Stimulated activated CD8-positive, alpha-beta memory T cell treated with anti-CD3 and anti-CD28 coated beads, Interleukin-4, amount 100 ng/mL, for 4 hours (primary cell): Measurements from ENCODE around the gene C5orf46.
"Not testable (repeated sequence)": the region's sequence is repeated elsewhere in the genome, so short reads cannot be mapped to it uniquely, and the experiment has no call there.

Experiments
- DNase-seq, 2 donors: peaks; one replicate each; pipeline ENCODE4 v3.0.0-alpha.2; 2020; ENCODE audit warnings: low read depth in 2 of 2, low spot score in 1 of 2

Gene C5orf46

GRCh38 chr5:147895864-147896263, 10.5 kb downstream of the C5orf46 start:
- DNase-seq, result no peak

- DNase-seq, result no peak
Observed at GRCh38 chr5:147893820-147894219, 12.5 kb downstream of the C5orf46 start.

- no peak for DNase-seq
Observed at GRCh38 chr5:147892696-147893296, 13.5 kb downstream of the C5orf46 start.

GRCh38 chr5:147887930-147888329, 18.4 kb downstream of the C5orf46 start:
- DNase-seq, result no peak

GRCh38 chr5:147887026-147887627, 19.2 kb downstream of the C5orf46 start:
- no peak for DNase-seq

GRCh38 chr5:147882586-147883313, 23.6 kb downstream of the C5orf46 start:
- no peak for DNase-seq

- no peak for DNase-seq
Observed at GRCh38 chr5:147880487-147880886, 25.9 kb downstream of the C5orf46 start.

- DNase-seq, result no peak
Observed at GRCh38 chr5:147879784-147880183, 26.6 kb downstream of the C5orf46 start.

- no peak for DNase-seq
Observed at GRCh38 chr5:147878066-147878759, 28.1 kb downstream of the C5orf46 start, which contains the start of gene SCGB3A2. Gene SCGB3A2, plus strand, starts transcription at chr5:147878711. Its CDS starts 93 bp downstream, at chr5:147878804.

- no peak for DNase-seq
Observed at GRCh38 chr5:147876626-147877025, 29.7 kb downstream of the C5orf46 start.

GRCh38 chr5:147876141-147876540, 30.2 kb downstream of the C5orf46 start:
- DNase-seq, result no peak

- no peak for DNase-seq
Observed at GRCh38 chr5:147874910-147875367, 31.4 kb downstream of the C5orf46 start.

GRCh38 chr5:147874118-147874875, 32.0 kb downstream of the C5orf46 start:
- DNase-seq, result not testable (repeated sequence)

GRCh38 chr5:147872744-147873435, 33.4 kb downstream of the C5orf46 start:
- DNase-seq, result not testable (repeated sequence)

GRCh38 chr5:147871980-147872549, 34.3 kb downstream of the C5orf46 start:
- DNase-seq, result not testable (repeated sequence)

GRCh38 chr5:147869892-147870291, 36.4 kb downstream of the C5orf46 start:
- not testable (repeated sequence) for DNase-seq

- DNase-seq, result no peak
Observed at GRCh38 chr5:147869112-147869511, 37.2 kb downstream of the C5orf46 start.

- DNase-seq, result no peak
Observed at GRCh38 chr5:147863454-147864158, 42.7 kb downstream of the C5orf46 start.

GRCh38 chr5:147860641-147861025, 45.7 kb downstream of the C5orf46 start:
- DNase-seq, result no peak
